HEK293 (cell line): ENCODE data around the gene CNN2.

Source experiments
- GLIS1 ChIP-seq: fragments of 450-650 bp; formaldehyde crosslinking; IDR thresholded peaks from 2 replicates; pipeline ENCODE4 v1.5.1; 2016; ENCODE audit warnings: missing biosample characterization, missing genetic modification characterization
- HOXD13 ChIP-seq: sonication (generic); formaldehyde crosslinking; IDR thresholded peaks from 2 replicates; pipeline ENCODE4 v1.8.0; 2022; ENCODE audit warnings: missing genetic modification reagents, borderline replicate concordance
- KLF7 ChIP-seq: fragments of 450-650 bp; formaldehyde crosslinking; IDR thresholded peaks from 2 replicates; pipeline ENCODE4 v1.5.1; 2016; ENCODE audit warnings: missing biosample characterization, missing genetic modification characterization, borderline replicate concordance
- TCF7L2 ChIP-seq: IDR thresholded peaks from 2 replicates; pipeline ENCODE4 v1.6.1; 2011; ENCODE audit warnings: low read depth, mild to moderate bottlenecking, inconsistent platforms, low read length, moderate library complexity, borderline replicate concordance
- WT1 ChIP-seq: fragments of 450-650 bp; formaldehyde crosslinking; IDR thresholded peaks from 2 replicates; pipeline ENCODE4 v1.5.1; 2016; ENCODE audit warnings: missing biosample characterization, missing genetic modification characterization
- YY2 ChIP-seq: fragments of 450-650 bp; formaldehyde crosslinking; IDR thresholded peaks from 2 replicates; pipeline ENCODE4 v1.5.1; 2016; ENCODE audit warnings: missing biosample characterization, missing genetic modification characterization
- ZBTB48 ChIP-seq: fragments of 450-650 bp; formaldehyde crosslinking; IDR thresholded peaks from 2 replicates; pipeline ENCODE4 v1.5.1; 2016; ENCODE audit warnings: missing biosample characterization, missing genetic modification characterization
- ZBTB7A ChIP-seq: fragments of 450-650 bp; formaldehyde crosslinking; IDR thresholded peaks from 2 replicates; pipeline ENCODE4 v1.5.1; 2016; ENCODE audit warnings: low read depth, missing biosample characterization, missing genetic modification characterization
- ZIC2 ChIP-seq: fragments of 450-650 bp; formaldehyde crosslinking; IDR thresholded peaks from 2 replicates; pipeline ENCODE4 v1.5.1; 2016; ENCODE audit warnings: missing biosample characterization, missing genetic modification characterization
- ZNF24 ChIP-seq: fragments of 450-650 bp; formaldehyde crosslinking; IDR thresholded peaks from 2 replicates; pipeline ENCODE4 v1.5.1; 2016; ENCODE audit warnings: missing biosample characterization, missing genetic modification characterization
- ZNF292 ChIP-seq: fragments of 450-650 bp; formaldehyde crosslinking; IDR thresholded peaks from 2 replicates; pipeline ENCODE4 v1.5.1; 2016; ENCODE audit warnings: low read depth, missing biosample characterization, missing genetic modification characterization, borderline replicate concordance
- ZNF391 ChIP-seq: fragments of 450-650 bp; formaldehyde crosslinking; IDR thresholded peaks from 2 replicates; pipeline ENCODE4 v1.5.1; 2016; ENCODE audit warnings: low read depth, missing biosample characterization, missing genetic modification characterization, borderline replicate concordance
- ZNF394 ChIP-seq: fragments of 450-650 bp; formaldehyde crosslinking; IDR thresholded peaks from 2 replicates; pipeline ENCODE4 v1.5.1; 2016; ENCODE audit warnings: missing biosample characterization, missing genetic modification characterization, mild to moderate bottlenecking, moderate library complexity, borderline replicate concordance
- ZNF510 ChIP-seq: fragments of 450-650 bp; formaldehyde crosslinking; IDR thresholded peaks from 2 replicates; pipeline ENCODE4 v1.5.1; 2018; ENCODE audit warnings: mild to moderate bottlenecking, missing genetic modification characterization, missing biosample characterization; ENCODE audit not compliant: insufficient replicate concordance
- ZNF544 ChIP-seq: fragments of 450-650 bp; formaldehyde crosslinking; IDR thresholded peaks from 2 replicates; pipeline ENCODE4 v1.5.0; 2017; ENCODE audit warnings: missing biosample characterization, missing genetic modification characterization
- ZNF596 ChIP-seq: fragments of 450-650 bp; IDR thresholded peaks from 2 replicates; pipeline ENCODE4 v1.5.0; 2018; ENCODE audit warnings: missing biosample characterization, mild to moderate bottlenecking, missing genetic modification characterization, moderate library complexity
- ZNF610 ChIP-seq: fragments of 450-650 bp; formaldehyde crosslinking; IDR thresholded peaks from 2 replicates; pipeline ENCODE4 v1.5.1; 2016; ENCODE audit warnings: missing biosample characterization, missing genetic modification characterization, borderline replicate concordance
- ZNF701 ChIP-seq: fragments of 450-650 bp; formaldehyde crosslinking; IDR thresholded peaks from 2 replicates; pipeline ENCODE4 v1.5.1; 2016; ENCODE audit warnings: missing biosample characterization, missing genetic modification characterization
- ZNF747 ChIP-seq: fragments of 450-650 bp; formaldehyde crosslinking; IDR thresholded peaks from 2 replicates; pipeline ENCODE4 v1.5.1; 2016; ENCODE audit warnings: missing biosample characterization, missing genetic modification characterization
- ZNF76 ChIP-seq: fragments of 450-650 bp; formaldehyde crosslinking; IDR thresholded peaks from 2 replicates; pipeline ENCODE4; 2016; ENCODE audit warnings: low read depth, missing biosample characterization, missing genetic modification characterization, borderline replicate concordance
- ZNF768 ChIP-seq: fragments of 450-650 bp; formaldehyde crosslinking; IDR thresholded peaks from 2 replicates; pipeline ENCODE4 v1.5.1; 2018; ENCODE audit warnings: missing biosample characterization, mild to moderate bottlenecking, missing genetic modification characterization
- ZNF785 ChIP-seq: fragments of 450-650 bp; formaldehyde crosslinking; IDR thresholded peaks from 2 replicates; pipeline ENCODE4 v1.5.1; 2016; ENCODE audit warnings: missing biosample characterization, missing genetic modification characterization
- TF ChIP-seq, protein P1 (sequence below): fragments of 450-650 bp; formaldehyde crosslinking; IDR thresholded peaks from 2 replicates; pipeline ENCODE4 v1.5.1; 2016; ENCODE audit warnings: missing biosample characterization, missing genetic modification characterization
- TF ChIP-seq, protein P2 (sequence below): fragments of 450-650 bp; formaldehyde crosslinking; IDR thresholded peaks from 2 replicates; pipeline ENCODE4; 2016; ENCODE audit warnings: missing biosample characterization, missing genetic modification characterization
- TF ChIP-seq, protein P3 (sequence below): fragments of 450-650 bp; formaldehyde crosslinking; IDR thresholded peaks from 2 replicates; pipeline ENCODE4 v1.5.1; 2016; ENCODE audit warnings: missing biosample characterization, missing genetic modification characterization
- TF ChIP-seq, protein P4 (sequence below): fragments of 450-650 bp; formaldehyde crosslinking; IDR thresholded peaks from 2 replicates; pipeline ENCODE4 v1.5.1; 2016; ENCODE audit warnings: missing biosample characterization, missing genetic modification characterization
- TF ChIP-seq, protein P5 (sequence below): fragments of 450-650 bp; formaldehyde crosslinking; IDR thresholded peaks from 2 replicates; pipeline ENCODE4 v1.5.1; 2016; ENCODE audit warnings: missing biosample characterization, missing genetic modification characterization
- TF ChIP-seq, protein P6 (sequence below): fragments of 450-650 bp; formaldehyde crosslinking; IDR thresholded peaks from 2 replicates; pipeline ENCODE4 v1.5.1; 2016; ENCODE audit warnings: missing biosample characterization, missing genetic modification characterization

CNN2 gene

DNA sequence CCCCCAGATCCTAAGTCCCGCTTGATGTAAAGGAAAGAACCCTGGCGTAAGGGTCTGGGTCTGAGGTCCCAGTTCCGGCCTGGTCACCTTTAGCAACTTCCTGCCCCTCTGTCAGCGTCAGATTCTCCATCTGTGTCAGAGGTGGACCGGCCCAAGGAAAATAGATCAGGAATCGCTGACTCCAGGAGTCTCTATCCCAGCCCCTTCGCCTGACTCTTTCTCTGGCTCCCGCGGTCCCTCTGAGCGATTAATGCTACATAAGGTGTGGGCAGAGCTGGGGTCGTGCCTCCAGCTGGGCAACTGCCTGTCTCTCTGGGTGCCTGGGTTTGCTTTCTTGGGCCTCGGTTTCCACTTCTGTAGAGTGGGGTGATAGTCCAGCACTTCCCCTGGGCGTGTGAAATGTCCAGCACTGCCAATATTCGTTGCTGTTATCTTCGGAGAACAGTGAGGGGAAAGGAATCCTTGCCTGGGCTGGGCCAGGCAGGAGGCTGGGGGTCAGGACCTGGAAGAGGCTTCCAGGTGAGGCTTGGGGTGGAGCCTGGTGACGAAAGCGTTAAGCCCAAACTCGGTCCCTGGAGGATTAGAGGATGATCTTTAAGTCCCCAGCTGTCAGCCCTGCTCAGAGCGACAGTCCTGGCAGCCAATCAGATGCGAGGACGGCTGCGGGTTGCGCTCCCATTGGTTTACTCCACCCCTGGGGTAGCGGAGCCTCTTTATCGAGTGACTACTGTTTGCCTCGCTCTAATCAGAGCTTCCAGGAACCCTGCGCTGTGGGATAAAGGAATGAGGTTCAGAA, 14.3 kb downstream of the CNN2 start (continued):
- TF ChIP-seq, protein P1, sequence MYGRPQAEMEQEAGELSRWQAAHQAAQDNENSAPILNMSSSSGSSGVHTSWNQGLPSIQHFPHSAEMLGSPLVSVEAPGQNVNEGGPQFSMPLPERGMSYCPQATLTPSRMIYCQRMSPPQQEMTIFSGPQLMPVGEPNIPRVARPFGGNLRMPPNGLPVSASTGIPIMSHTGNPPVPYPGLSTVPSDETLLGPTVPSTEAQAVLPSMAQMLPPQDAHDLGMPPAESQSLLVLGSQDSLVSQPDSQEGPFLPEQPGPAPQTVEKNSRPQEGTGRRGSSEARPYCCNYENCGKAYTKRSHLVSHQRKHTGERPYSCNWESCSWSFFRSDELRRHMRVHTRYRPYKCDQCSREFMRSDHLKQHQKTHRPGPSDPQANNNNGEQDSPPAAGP (tag by site-specific recombination) = peak; percentile 91
- TF ChIP-seq ZBTB48 = peak; percentile 95
- TF ChIP-seq, protein P2, sequence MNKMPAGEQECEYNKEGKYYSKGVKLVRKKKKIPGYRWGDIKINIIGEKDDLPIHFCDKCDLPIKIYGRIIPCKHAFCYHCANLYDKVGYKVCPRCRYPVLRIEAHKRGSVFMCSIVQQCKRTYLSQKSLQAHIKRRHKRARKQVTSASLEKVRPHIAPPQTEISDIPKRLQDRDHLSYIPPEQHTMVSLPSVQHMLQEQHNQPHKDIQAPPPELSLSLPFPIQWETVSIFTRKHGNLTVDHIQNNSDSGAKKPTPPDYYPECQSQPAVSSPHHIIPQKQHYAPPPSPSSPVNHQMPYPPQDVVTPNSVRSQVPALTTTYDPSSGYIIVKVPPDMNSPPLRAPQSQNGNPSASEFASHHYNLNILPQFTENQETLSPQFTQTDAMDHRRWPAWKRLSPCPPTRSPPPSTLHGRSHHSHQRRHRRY (tag by site-specific recombination) = no peak
- peak; percentile 76; the same call in 1 of the 2 replicates for TF ChIP-seq ZBTB7A (tag by site-specific recombination)
- TF ChIP-seq TCF7L2 = no peak
- 0 out of 2 replicates have a peak, but pooled peaks have one; percentile 30 for TF ChIP-seq ZNF768 (tag by site-specific recombination)
- TF ChIP-seq ZIC2 (tag by site-specific recombination) = peak; percentile 26; the same call in 1 of the 2 replicates
- TF ChIP-seq ZNF701 (tag by site-specific recombination) = no peak
- TF ChIP-seq, protein P3, sequence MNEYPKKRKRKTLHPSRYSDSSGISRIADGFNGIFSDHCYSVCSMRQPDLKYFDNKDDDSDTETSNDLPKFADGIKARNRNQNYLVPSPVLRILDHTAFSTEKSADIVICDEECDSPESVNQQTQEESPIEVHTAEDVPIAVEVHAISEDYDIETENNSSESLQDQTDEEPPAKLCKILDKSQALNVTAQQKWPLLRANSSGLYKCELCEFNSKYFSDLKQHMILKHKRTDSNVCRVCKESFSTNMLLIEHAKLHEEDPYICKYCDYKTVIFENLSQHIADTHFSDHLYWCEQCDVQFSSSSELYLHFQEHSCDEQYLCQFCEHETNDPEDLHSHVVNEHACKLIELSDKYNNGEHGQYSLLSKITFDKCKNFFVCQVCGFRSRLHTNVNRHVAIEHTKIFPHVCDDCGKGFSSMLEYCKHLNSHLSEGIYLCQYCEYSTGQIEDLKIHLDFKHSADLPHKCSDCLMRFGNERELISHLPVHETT (tag by site-specific recombination) = peak; percentile 74
- TF ChIP-seq ZNF596 (tag by site-specific recombination) = peak; percentile 85
- TF ChIP-seq KLF7 (tag by site-specific recombination) = peak; percentile 60; the same call in 1 of the 2 replicates
- TF ChIP-seq ZNF292 = 0 out of 2 replicates have a peak, but pooled peaks have one; percentile 0
- TF ChIP-seq ZNF24 (tag by site-specific recombination) = peak; percentile 66
- TF ChIP-seq, protein P4, sequence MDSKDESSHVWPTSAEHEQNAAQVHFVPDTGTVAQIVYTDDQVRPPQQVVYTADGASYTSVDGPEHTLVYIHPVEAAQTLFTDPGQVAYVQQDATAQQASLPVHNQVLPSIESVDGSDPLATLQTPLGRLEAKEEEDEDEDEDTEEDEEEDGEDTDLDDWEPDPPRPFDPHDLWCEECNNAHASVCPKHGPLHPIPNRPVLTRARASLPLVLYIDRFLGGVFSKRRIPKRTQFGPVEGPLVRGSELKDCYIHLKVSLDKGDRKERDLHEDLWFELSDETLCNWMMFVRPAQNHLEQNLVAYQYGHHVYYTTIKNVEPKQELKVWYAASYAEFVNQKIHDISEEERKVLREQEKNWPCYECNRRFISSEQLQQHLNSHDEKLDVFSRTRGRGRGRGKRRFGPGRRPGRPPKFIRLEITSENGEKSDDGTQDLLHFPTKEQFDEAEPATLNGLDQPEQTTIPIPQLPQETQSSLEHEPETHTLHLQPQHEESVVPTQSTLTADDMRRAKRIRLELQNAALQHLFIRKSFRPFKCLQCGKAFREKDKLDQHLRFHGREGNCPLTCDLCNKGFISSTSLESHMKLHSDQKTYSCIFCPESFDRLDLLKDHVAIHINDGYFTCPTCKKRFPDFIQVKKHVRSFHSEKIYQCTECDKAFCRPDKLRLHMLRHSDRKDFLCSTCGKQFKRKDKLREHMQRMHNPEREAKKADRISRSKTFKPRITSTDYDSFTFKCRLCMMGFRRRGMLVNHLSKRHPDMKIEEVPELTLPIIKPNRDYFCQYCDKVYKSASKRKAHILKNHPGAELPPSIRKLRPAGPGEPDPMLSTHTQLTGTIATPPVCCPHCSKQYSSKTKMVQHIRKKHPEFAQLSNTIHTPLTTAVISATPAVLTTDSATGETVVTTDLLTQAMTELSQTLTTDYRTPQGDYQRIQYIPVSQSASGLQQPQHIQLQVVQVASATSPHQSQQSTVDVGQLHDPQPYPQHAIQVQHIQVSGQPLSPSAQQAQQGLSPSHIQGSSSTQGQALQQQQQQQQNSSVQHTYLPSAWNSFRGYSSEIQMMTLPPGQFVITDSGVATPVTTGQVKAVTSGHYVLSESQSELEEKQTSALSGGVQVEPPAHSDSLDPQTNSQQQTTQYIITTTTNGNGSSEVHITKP = no peak
- no peak for TF ChIP-seq ZNF747 (tag by site-specific recombination)
- 0 out of 2 replicates have a peak, but pooled peaks have one; percentile 33 for TF ChIP-seq ZNF610 (tag by site-specific recombination)
- TF ChIP-seq HOXD13 = no peak
- TF ChIP-seq YY2 (tag by site-specific recombination) = no peak
- TF ChIP-seq, protein P5, sequence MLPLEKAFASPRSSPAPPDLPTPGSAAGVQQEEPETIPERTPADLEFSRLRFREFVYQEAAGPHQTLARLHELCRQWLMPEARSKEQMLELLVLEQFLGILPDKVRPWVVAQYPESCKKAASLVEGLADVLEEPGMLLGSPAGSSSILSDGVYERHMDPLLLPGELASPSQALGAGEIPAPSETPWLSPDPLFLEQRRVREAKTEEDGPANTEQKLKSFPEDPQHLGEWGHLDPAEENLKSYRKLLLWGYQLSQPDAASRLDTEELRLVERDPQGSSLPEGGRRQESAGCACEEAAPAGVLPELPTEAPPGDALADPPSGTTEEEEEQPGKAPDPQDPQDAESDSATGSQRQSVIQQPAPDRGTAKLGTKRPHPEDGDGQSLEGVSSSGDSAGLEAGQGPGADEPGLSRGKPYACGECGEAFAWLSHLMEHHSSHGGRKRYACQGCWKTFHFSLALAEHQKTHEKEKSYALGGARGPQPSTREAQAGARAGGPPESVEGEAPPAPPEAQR (tag by site-specific recombination) = peak; percentile 62
- TF ChIP-seq ZNF785 (tag by site-specific recombination) = no peak
- peak; percentile 25; the same call in 1 of the 2 replicates for TF ChIP-seq ZNF394 (tag by site-specific recombination)
- 0 out of 2 replicates have a peak, but pooled peaks have one; percentile 16 for TF ChIP-seq ZNF391 (tag by site-specific recombination)
- TF ChIP-seq, protein P6, sequence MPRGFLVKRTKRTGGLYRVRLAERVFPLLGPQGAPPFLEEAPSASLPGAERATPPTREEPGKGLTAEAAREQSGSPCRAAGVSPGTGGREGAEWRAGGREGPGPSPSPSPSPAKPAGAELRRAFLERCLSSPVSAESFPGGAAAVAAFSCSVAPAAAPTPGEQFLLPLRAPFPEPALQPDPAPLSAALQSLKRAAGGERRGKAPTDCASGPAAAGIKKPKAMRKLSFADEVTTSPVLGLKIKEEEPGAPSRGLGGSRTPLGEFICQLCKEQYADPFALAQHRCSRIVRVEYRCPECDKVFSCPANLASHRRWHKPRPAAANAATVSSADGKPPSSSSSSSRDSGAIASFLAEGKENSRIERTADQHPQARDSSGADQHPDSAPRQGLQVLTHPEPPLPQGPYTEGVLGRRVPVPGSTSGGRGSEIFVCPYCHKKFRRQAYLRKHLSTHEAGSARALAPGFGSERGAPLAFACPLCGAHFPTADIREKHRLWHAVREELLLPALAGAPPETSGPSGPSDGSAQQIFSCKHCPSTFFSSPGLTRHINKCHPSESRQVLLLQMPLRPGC (tag by site-specific recombination) = peak; percentile 51; the same call in 1 of the 2 replicates
- TF ChIP-seq GLIS1 (tag by site-specific recombination) = peak; percentile 69
- 0 out of 2 replicates have a peak, but pooled peaks have one; percentile 45 for TF ChIP-seq WT1 (tag by site-specific recombination)
- TF ChIP-seq ZNF544 (tag by site-specific recombination) = no peak
- TF ChIP-seq ZNF510 (tag by site-specific recombination) = no peak
- peak; percentile 58 for TF ChIP-seq ZNF76 (tag by site-specific recombination)
